Panc1 (cell line): Measurements from ENCODE around the gene F2R. TPM values are rescaled to one million over a fixed set of nuclear protein-coding genes. Genes with fewer than 3 reads are reported as not detected.

Source experiments
- ATAC-seq: fragments of 200-7000 bp; cut with Tn5 transposase; 2 replicates; pipeline ENCODE4 v1.9.1; 2020; ENCODE audit warnings: mild to moderate bottlenecking, moderate library complexity
- BruUV-seq: library from RNA; stranded (reverse); fragments of 400-500 nt; replicated peaks from 2 replicates; lab custom pipeline; 2021; lab: Mats Ljungman, UMichigan
- CTCF ChIA-PET: fragments of 300-600 bp; sonication (Branson Sonifier 250); formaldehyde crosslinking; loops from one replicate; lab custom pipeline; 2022; ENCODE audit warnings: antibody characterized with exemption; lab: Charles Lee
- POLR2A ChIA-PET: fragments of 300-600 bp; sonication (Branson Sonifier 250); formaldehyde crosslinking; loops from one replicate; lab custom pipeline; 2022; ENCODE audit warnings: antibody characterized with exemption; lab: Charles Lee
- DNase-seq: peaks from one replicate; pipeline ENCODE4 v3.0.0-alpha.2; 2010; ENCODE audit warnings: low read depth, low spot score
- H3K27ac ChIP-seq: 2 replicates; pipeline ENCODE4 v1.5.1; 2011; ENCODE audit warnings: mild to moderate bottlenecking, low read length, inconsistent platforms
- H3K27me3 ChIP-seq: fragments of 200-500 bp; sonication (Bioruptor generic); 2 replicates; pipeline ENCODE4 v1.6.0; 2014; ENCODE audit warnings: low read length, inconsistent platforms; ENCODE audit not compliant: control insufficient read depth, insufficient read depth
- H3K36me3 ChIP-seq: fragments of 200-500 bp; sonication (Bioruptor generic); 2 replicates; pipeline ENCODE4 v1.5.1; 2014; ENCODE audit warnings: inconsistent platforms, mild to moderate bottlenecking, low read length, moderate library complexity; ENCODE audit not compliant: control insufficient read depth, insufficient read depth
- H3K4me1 ChIP-seq: 2 replicates; pipeline ENCODE4 v1.5.1; 2011; ENCODE audit warnings: inconsistent platforms, mild to moderate bottlenecking, low read length, moderate library complexity; ENCODE audit not compliant: control insufficient read depth, insufficient read depth
- H3K4me3 ChIP-seq, 2 experiments: 2 replicates each; pipeline ENCODE4 v1.5.1; 2011 to 2012; ENCODE audit warnings: low read depth in 2 of 2, low read length in 2 of 2, mild to moderate bottlenecking in 2 of 2, inconsistent platforms in 1 of 2, moderate library complexity in 1 of 2
- H3K9me3 ChIP-seq: fragments of 200-500 bp; sonication (Bioruptor generic); 2 replicates; pipeline ENCODE4 v1.5.1; 2014; ENCODE audit warnings: low read depth, mild to moderate bottlenecking, inconsistent platforms, low read length, moderate library complexity; ENCODE audit not compliant: control insufficient read depth, insufficient read depth
- CTCF ChIP-seq: fragments of 450-650 bp; IDR thresholded peaks from 2 replicates; pipeline ENCODE4 v1.5.1; 2017; ENCODE audit warnings: mild to moderate bottlenecking
- POLR2AphosphoS5 ChIP-seq: IDR thresholded peaks from 2 replicates; pipeline ENCODE4 v1.6.1; 2012; ENCODE audit warnings: mild to moderate bottlenecking, low read depth, low read length, moderate library complexity
- REST ChIP-seq, 2 experiments: IDR thresholded peaks; 2 replicates each; pipeline ENCODE4 v1.6.1; 2011 to 2012; ENCODE audit warnings: low read depth in 2 of 2, control low read depth in 1 of 2, low read length in 1 of 2, mild to moderate bottlenecking in 1 of 2, moderate library complexity in 1 of 2; ENCODE audit not compliant: insufficient read depth in 1 of 2
- SIN3A ChIP-seq: IDR thresholded peaks from 2 replicates; pipeline ENCODE4 v1.6.1; 2012; ENCODE audit warnings: low read depth, mild to moderate bottlenecking, low read length, moderate library complexity, borderline replicate concordance; ENCODE audit not compliant: insufficient read depth
- TCF7L2 ChIP-seq: IDR thresholded peaks from 2 replicates; pipeline ENCODE4 v1.6.1; 2011; ENCODE audit warnings: mild to moderate bottlenecking, low read depth, low read length, inconsistent platforms
- in situ Hi-C: cut with HindIII; loops from 2 replicates; pipeline ENCODE4 v1.10.0; 2016; ENCODE audit warnings: low sequenced_read_pairs, low pct_unique_long_range_greater_than_20kb
- intact Hi-C: fragments of 100-400 bp; cut with micrococcal nuclease; formaldehyde crosslinking; loops from one replicate; pipeline ENCODE4 v1.10.0; 2022; ENCODE audit not compliant: unreplicated experiment
- total RNA-seq: library from RNA; stranded (reverse); gene quantifications from one replicate; pipeline ENCODE4 v1.2.1, GENCODE V29; 2021; ENCODE audit not compliant: unreplicated experiment

F2R gene
- total RNA-seq, 1 experiment from 2014 or later: 26.0 TPM

- TF ChIP-seq SIN3A (no peak), TCF7L2 (no peak), POLR2AphosphoS5 (no peak), REST (IDR thresholded peaks at IDR 0.05; ENCODE audit: insufficient read depth in 1 of 2, low read depth in 2 of 2, low read length in 1 of 2) (no peak), CTCF (no peak)
- no TSS peak for BruUV-seq
- POLR2A ChIA-PET: no interaction called here
- H3K4me3 ChIP-seq: no peak overlapping the region
- in situ Hi-C loops: no loop called here
- H3K36me3 ChIP-seq: no peaks in the 10 kb centered on the region
- ATAC-seq (no peak), DNase-seq (no peak)
- H3K4me1 ChIP-seq: no peaks in the 10 kb centered on the region
- H3K27me3 ChIP-seq: no peaks in the 10 kb centered on the region
- intact Hi-C loops: no loop called here
- no peaks in the 10 kb centered on the region; the same call in 1 of the 2 replicates for H3K9me3 ChIP-seq
- CTCF ChIA-PET: no interaction called here
- no peak overlapping the region for H3K27ac ChIP-seq
These were observed 47.2 kb downstream of the F2R start for GRCh38 chr5:76763136-76763535.

- no TSS peak for BruUV-seq
- TF ChIP-seq REST (IDR thresholded peaks at IDR 0.05; ENCODE audit: insufficient read depth in 1 of 2, low read depth in 2 of 2, low read length in 1 of 2): no peak
- no peak for TF ChIP-seq SIN3A
- no peak for TF ChIP-seq TCF7L2
- no peak for TF ChIP-seq CTCF
- TF ChIP-seq POLR2AphosphoS5: no peak
- Histone ChIP-seq H3K4me1 (no peaks in the 10 kb centered on the region), H3K27me3 (no peaks in the 10 kb centered on the region), H3K9me3 (no peaks in the 10 kb centered on the region; the same call in 1 of the 2 replicates), H3K36me3 (no peaks in the 10 kb centered on the region), H3K27ac (no peak overlapping the region), H3K4me3 (no peak overlapping the region)
- intact Hi-C loops: no loop called here
- in situ Hi-C loops: no loop called here
- ATAC-seq (no peak), DNase-seq (no peak)
- CTCF ChIA-PET: no interaction called here
- POLR2A ChIA-PET: no interaction called here
These were observed 48.4 kb downstream of the F2R start for GRCh38 chr5:76764374-76764773.
